22Rv1 (cell line): ENCODE results near the gene ETFB.

Experiments
- H3K27ac ChIP-seq: fragments of 450-650 bp; 2 replicates; pipeline ENCODE4 v1.5.1; 2017
- ZFX ChIP-seq: fragments of 450-650 bp; IDR thresholded peaks from 2 replicates; pipeline ENCODE4 v1.6.1; 2017; ENCODE audit warnings: antibody characterized with exemption, borderline replicate concordance
- TF ChIP-seq, protein P1 (sequence below): fragments of 450-650 bp; IDR thresholded peaks from 2 replicates; pipeline ENCODE4 v1.5.1; 2017; ENCODE audit warnings: mild to moderate bottlenecking

Gene ETFB

DNA sequence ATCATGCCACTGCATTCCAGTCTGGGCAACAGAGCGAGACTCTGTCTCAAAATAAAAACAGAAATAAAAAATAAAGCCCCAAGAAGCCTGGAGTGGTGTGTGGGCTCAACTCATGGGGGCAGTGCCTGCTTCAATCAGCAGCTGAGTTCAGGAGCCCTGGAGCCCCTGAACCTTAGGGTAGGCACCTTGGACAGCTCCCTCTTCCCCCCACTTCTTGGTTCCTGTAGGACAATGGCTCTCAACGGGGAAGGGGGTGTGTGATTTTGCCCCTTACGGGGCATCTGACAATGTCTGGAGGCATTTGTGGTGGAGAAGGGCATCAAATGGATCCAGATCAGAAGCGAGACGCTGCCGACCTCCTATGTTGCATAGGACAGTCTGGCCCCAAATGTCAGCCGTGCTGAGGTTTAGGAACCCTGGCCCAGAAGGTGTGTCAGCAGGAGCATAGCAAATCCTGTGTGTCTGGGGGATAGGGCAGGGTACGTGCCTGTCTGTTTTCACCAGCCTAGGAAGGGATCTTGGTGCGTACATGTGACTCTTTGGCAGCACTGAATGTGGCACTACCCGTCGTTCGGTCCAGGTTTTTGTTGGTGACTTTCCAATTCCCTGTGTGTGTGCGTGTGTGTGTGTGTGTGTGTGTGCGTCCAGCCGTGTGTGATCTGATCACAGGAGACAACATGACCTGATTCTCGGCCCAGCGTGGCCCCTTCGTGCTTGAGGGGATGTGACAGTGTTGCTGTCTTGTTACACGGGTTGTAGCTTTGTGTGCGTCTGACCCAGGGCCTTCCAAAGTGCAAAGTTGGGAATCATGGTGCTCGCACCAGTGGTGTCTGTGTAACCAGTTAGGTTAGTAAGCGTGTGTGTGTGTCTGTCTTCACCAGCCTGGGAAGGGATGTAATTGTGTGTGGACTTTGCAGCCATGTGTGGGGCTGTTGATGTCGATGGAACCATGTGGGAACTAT is 47.2 kb downstream of the ETFB start:
- TF ChIP-seq ZFX = no peak
- no peak overlapping the region for H3K27ac ChIP-seq

DNA sequence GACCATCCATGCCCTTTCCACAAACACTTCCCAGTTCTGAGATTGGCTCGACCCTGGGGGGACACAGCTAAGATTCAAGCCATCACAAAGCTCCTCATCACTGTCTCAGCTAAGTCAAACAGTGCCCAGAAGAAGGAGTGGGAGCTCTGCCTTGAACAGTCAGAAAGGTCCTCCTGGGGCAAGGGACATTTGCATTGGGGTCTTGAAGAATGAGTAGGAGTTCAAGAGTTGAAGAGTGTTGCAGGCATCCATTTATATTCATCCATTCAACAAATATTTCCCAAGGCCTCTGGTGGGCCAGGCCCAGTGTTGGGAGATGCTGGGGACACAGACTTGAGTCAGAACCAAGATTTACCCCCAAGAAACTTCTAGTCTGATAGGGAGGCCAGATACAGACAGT is 48.2 kb downstream of the ETFB start:
- TF ChIP-seq, protein P1, sequence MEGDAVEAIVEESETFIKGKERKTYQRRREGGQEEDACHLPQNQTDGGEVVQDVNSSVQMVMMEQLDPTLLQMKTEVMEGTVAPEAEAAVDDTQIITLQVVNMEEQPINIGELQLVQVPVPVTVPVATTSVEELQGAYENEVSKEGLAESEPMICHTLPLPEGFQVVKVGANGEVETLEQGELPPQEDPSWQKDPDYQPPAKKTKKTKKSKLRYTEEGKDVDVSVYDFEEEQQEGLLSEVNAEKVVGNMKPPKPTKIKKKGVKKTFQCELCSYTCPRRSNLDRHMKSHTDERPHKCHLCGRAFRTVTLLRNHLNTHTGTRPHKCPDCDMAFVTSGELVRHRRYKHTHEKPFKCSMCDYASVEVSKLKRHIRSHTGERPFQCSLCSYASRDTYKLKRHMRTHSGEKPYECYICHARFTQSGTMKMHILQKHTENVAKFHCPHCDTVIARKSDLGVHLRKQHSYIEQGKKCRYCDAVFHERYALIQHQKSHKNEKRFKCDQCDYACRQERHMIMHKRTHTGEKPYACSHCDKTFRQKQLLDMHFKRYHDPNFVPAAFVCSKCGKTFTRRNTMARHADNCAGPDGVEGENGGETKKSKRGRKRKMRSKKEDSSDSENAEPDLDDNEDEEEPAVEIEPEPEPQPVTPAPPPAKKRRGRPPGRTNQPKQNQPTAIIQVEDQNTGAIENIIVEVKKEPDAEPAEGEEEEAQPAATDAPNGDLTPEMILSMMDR = no peak
- TF ChIP-seq ZFX = no peak

DNA sequence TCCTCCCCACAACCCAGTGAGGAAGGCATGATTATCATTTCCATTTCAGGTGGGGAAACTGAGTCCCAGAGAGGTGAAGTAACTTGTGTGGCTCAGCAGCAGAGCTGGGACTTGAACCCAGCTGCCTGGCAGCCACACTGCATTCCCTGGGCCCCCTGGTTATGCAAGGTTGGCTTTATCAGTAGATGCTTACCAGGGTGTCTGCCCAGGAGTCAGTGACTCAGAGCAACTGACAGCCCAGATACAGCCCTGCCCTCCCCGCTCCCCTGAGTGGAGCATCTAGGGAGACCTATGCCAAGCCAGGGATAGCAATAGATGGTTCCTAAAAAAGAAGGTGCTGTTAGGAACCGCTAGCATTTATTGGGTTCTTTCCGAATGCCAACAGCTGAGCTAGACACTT is 48.8 kb downstream of the ETFB start:
- TF ChIP-seq ZFX = no peak
- TF ChIP-seq, protein P1 = no peak
- no peak overlapping the region for H3K27ac ChIP-seq

More for the DNA sequence above, 48.2 kb downstream of the ETFB start:
- H3K27ac ChIP-seq = no peak overlapping the region

DNA sequence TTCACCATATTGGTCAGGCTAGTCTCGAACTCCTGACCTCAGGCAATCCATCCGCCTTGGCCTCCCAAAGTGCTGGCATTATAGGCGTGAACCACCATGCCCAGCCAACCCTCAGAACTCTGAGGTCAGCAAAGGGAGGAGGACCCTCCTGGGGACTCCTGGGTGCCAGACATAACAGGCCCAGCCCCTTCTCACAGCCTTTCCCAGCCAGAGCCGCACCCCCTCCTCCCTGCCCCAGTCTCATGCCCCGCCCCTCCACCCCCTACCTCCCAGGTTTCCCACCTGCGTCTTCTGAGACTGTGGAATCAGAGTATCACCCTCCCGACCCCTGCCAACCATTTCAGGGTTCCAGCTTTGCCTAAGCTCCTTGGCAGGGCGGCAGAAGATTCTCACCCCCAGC is 49.5 kb downstream of the ETFB start:
- no peak for TF ChIP-seq ZFX
- TF ChIP-seq, protein P1 = no peak
- no peak overlapping the region for H3K27ac ChIP-seq

DNA sequence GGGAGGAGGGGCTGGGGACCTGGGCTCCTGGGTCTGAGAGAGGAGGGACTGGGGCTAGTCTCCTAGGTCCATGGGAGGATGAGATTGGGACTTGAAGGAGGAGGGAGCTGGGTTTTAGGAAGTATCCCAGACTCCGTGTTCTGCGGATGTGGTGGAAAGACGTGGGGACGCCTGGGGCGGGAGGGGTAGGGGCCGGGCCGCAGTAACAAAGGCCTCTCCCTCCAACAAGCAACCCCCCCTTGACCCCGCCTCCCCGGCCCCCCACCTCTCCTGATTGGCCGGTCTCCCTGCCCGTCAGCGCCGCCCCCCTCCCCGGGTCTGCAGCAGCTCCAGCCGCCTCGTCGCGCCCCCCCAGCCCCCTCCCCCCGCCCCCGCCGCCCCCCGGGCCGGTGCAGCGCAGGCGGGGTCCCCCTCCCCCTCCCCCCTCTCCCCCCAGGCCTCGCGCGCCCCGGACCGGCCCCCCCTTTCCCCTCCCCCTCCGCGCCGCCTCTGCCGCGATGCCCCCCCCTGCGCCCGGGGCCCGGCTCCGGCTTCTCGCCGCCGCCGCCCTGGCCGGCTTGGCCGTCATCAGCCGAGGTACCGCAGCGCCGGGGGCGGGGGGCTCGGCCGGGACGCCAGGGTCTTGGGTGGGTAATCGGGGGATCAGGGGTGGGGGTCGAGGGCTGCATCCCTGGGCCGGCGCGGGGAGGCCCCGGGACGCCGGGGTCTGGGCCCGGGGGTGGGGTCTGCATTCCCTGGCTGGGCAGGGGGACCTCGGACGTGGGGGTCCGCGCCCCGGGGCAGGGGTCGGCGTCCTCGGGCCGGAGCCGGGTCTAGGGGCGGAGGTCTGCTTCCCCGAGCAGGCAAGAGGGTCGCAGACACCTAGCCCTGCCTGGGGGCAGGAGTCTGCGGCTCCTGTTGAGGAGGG is 54.6 kb downstream of the ETFB start, which contains the start of gene IGLON5:
TSS of gene IGLON5 (plus strand) at position 294 of the 907 bp plus-strand sequence. CDS start at position 498, 204 bp downstream.
- no peak for TF ChIP-seq ZFX
- TF ChIP-seq, protein P1 = no peak
- H3K27ac ChIP-seq = no peak within 1 kb of the TSS

DNA sequence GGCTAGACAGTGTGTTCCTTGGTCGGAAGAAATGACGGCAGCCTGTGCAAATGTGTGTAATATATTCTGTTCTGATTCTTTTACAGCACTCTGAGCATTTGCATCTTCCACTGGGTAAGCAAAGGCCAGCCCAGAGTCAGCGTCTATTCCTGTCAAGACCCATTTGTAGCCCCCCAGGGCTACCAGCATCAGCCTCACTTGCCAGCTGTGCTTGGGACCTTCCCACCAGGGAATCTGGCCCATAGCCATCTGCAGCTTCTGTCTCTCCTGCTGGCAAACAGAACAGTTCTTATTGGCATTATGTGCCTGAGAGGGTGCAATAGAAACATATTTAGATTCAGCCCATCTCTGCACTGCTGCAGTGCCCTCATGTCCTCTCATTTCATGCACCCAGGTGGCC is 60.7 kb downstream of the ETFB start:
- no peak for TF ChIP-seq ZFX
- TF ChIP-seq, protein P1 = no peak
- no peak overlapping the region for H3K27ac ChIP-seq

DNA sequence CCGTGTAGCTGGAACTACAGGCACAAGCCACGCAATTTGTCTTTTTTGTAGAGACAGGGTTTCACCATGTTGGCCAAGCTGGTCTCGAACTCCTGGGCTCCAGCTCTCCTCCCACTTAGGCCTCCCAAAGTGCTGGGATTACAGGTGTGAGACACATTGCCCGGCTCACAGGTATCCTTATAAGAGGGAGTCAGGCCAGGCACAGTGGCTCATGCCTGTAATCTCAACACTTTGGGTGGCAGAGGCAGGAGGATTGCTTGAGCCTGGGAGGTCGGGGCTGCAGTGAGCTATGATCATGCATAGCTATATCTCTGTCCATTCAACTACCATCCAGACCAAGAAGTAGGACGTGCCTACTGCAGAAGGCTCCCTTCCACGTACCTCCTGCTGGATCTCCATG is 64.9 kb downstream of the ETFB start:
- no peak overlapping the region for H3K27ac ChIP-seq
- TF ChIP-seq, protein P1 = no peak
- no peak for TF ChIP-seq ZFX
